IMR-90 (cell line): ENCODE results near the gene LATS1. TPM values are rescaled to one million over a fixed set of nuclear protein-coding genes. Genes with fewer than 3 reads are reported as not detected.

Experiments used
- ATAC-seq: fragments of 200-7000 bp; cut with Tn5 transposase; 2 replicates; pipeline ENCODE4 v1.9.1; 2020; ENCODE audit warnings: low read depth, mild to moderate bottlenecking, moderate library complexity
- BruUV-seq: library from RNA; stranded (reverse); fragments of 400-500 nt; replicated peaks from 2 replicates; lab custom pipeline; 2021; lab: Mats Ljungman, UMichigan
- CTCF ChIA-PET: fragments of 300-600 bp; formaldehyde crosslinking; extraction: SDS; loops from one replicate; lab custom pipeline; 2021; ENCODE audit warnings: antibody characterized with exemption; lab: Yijun Ruan, JAX
- POLR2A ChIA-PET: fragments of 300-600 bp; sonication (Branson Sonifier 250); formaldehyde crosslinking; loops from one replicate; lab custom pipeline; 2022; ENCODE audit warnings: antibody characterized with exemption; ENCODE audit not compliant: unreplicated experiment; lab: Charles Lee
- DNase-seq: peaks from one replicate; pipeline ENCODE4 v3.0.0; 2013
- H2AFZ ChIP-seq: replicated peaks from 2 replicates; pipeline ENCODE3; 2013; ENCODE audit warnings: low read length, mild to moderate bottlenecking; ENCODE audit not compliant: poor library complexity
- H2AK5ac ChIP-seq: 2 replicates; pipeline ENCODE4 v1.6.1; 2013; ENCODE audit warnings: low read depth, low read length, inconsistent platforms
- H2AK9ac ChIP-seq: replicated peaks from 2 replicates; pipeline ENCODE3; 2013; ENCODE audit warnings: mild to moderate bottlenecking, low read depth, low read length, moderate library complexity; ENCODE audit not compliant: poor library complexity
- H2BK120ac ChIP-seq: 2 replicates; pipeline ENCODE4 v1.6.1; 2013; ENCODE audit warnings: low read depth, low read length, inconsistent platforms
- H2BK15ac ChIP-seq: 3 replicates; pipeline ENCODE4 v1.6.1; 2013; ENCODE audit warnings: low read depth, low read length, inconsistent platforms
- H2BK20ac ChIP-seq: 2 replicates; pipeline ENCODE4 v1.6.1; 2013; ENCODE audit warnings: low read depth, mild to moderate bottlenecking, inconsistent platforms, low read length, moderate library complexity
- H2BK5ac ChIP-seq: 2 replicates; pipeline ENCODE4 v1.6.1; 2013; ENCODE audit warnings: mild to moderate bottlenecking, low read depth, low read length, inconsistent platforms; ENCODE audit not compliant: poor library complexity, severe bottlenecking
- H3K14ac ChIP-seq: replicated peaks from 2 replicates; pipeline ENCODE4 v1.6.1; 2013; ENCODE audit warnings: low read depth, low read length, inconsistent platforms
- H3K18ac ChIP-seq: 2 replicates; pipeline ENCODE4 v1.6.1; 2013; ENCODE audit warnings: low read depth, low read length, control low read depth
- H3K23ac ChIP-seq: 2 replicates; pipeline ENCODE4 v1.6.1; 2013; ENCODE audit warnings: low read depth, low read length, inconsistent platforms
- H3K27ac ChIP-seq: 2 replicates; pipeline ENCODE4 v1.5.1; 2013; ENCODE audit warnings: mild to moderate bottlenecking, control low read depth, low read length; ENCODE audit not compliant: insufficient read depth
- H3K27me3 ChIP-seq: 2 replicates; pipeline ENCODE4 v1.6.1; 2013; ENCODE audit warnings: low read length; ENCODE audit not compliant: control insufficient read depth, insufficient read depth
- H3K36me3 ChIP-seq: 2 replicates; pipeline ENCODE4 v1.6.1; 2013; ENCODE audit warnings: low read length, mixed read lengths; ENCODE audit not compliant: control insufficient read depth, insufficient read depth
- H3K4ac ChIP-seq: 2 replicates; pipeline ENCODE4 v1.6.1; 2013; ENCODE audit warnings: low read depth, low read length, inconsistent platforms
- H3K4me1 ChIP-seq: 2 replicates; pipeline ENCODE4 v1.6.1; 2013; ENCODE audit warnings: low read length, mixed read lengths; ENCODE audit not compliant: control insufficient read depth, insufficient read depth
- H3K4me2 ChIP-seq: 2 replicates; pipeline ENCODE4 v1.6.1; 2013; ENCODE audit warnings: low read depth, mild to moderate bottlenecking, control low read depth, low read length, moderate library complexity
- H3K4me3 ChIP-seq: 2 replicates; pipeline ENCODE4 v1.5.1; 2013; ENCODE audit warnings: low read depth, mild to moderate bottlenecking, control low read depth, low read length, moderate library complexity; ENCODE audit not compliant: insufficient read depth
- H3K56ac ChIP-seq: 2 replicates; pipeline ENCODE4 v1.6.1; 2013; ENCODE audit warnings: low read length, inconsistent platforms; ENCODE audit not compliant: insufficient read depth; ENCODE audit errors: extremely low read depth
- H3K79me1 ChIP-seq, 2 experiments: 2 replicates each; pipeline ENCODE4 v1.6.1; 2013; ENCODE audit warnings: low read length in 2 of 2, inconsistent platforms in 1 of 2, low read depth in 1 of 2
- H3K9ac ChIP-seq: 2 replicates; pipeline ENCODE4 v1.6.1; 2013; ENCODE audit warnings: low read depth, low read length, control low read depth
- H3K9me1 ChIP-seq: 2 replicates; pipeline ENCODE4 v1.6.1; 2013; ENCODE audit warnings: low read length, inconsistent platforms; ENCODE audit not compliant: insufficient read depth
- H3K9me3 ChIP-seq: 2 replicates; pipeline ENCODE4 v1.6.1; 2013; ENCODE audit warnings: low read length; ENCODE audit not compliant: control insufficient read depth, insufficient read depth
- H4K20me1 ChIP-seq: 2 replicates; pipeline ENCODE4 v1.6.1; 2013; ENCODE audit warnings: low read length, inconsistent platforms; ENCODE audit not compliant: insufficient read depth
- H4K5ac ChIP-seq: 2 replicates; pipeline ENCODE4 v1.6.1; 2013; ENCODE audit warnings: mild to moderate bottlenecking, low read depth, low read length, control low read depth
- H4K8ac ChIP-seq, 2 experiments: 2 replicates each; pipeline ENCODE4 v1.6.1; 2013; ENCODE audit warnings: low read depth in 2 of 2, low read length in 2 of 2, control low read depth in 1 of 2, inconsistent platforms in 1 of 2
- H4K91ac ChIP-seq: 2 replicates; pipeline ENCODE4 v1.6.1; 2013; ENCODE audit warnings: low read depth, low read length, inconsistent platforms; ENCODE audit not compliant: insufficient read depth
- BHLHE40 ChIP-seq: fragments of 150-350 bp; IDR thresholded peaks from 2 replicates; pipeline ENCODE4 v1.6.1; 2016; ENCODE audit warnings: mild to moderate bottlenecking, low read depth, low read length
- CEBPB ChIP-seq: IDR thresholded peaks from 2 replicates; pipeline ENCODE4 v1.6.1; 2012; ENCODE audit warnings: low read depth, low read length, improper control_type of control experiment
- CHD1 ChIP-seq: IDR thresholded peaks from 2 replicates; pipeline ENCODE4 v1.6.1; 2012; ENCODE audit warnings: low read depth, low read length, improper control_type of control experiment
- CTCF ChIP-seq: conservative IDR thresholded peaks from 2 replicates; pipeline ENCODE4 v1.5.1; 2012; ENCODE audit warnings: mild to moderate bottlenecking, low read depth, low read length, improper control_type of control experiment
- ELK1 ChIP-seq: fragments of 150-350 bp; IDR thresholded peaks from 2 replicates; pipeline ENCODE4 v1.6.1; 2016; ENCODE audit warnings: low read depth, mild to moderate bottlenecking, low read length, moderate library complexity, borderline replicate concordance
- FOS ChIP-seq: fragments of 150-350 bp; IDR thresholded peaks from 2 replicates; pipeline ENCODE4 v1.6.1; 2016; ENCODE audit warnings: low read depth, low read length
- MAZ ChIP-seq: IDR thresholded peaks from 2 replicates; pipeline ENCODE4 v1.6.1; 2012; ENCODE audit warnings: low read depth, mild to moderate bottlenecking, low read length, improper control_type of control experiment, moderate library complexity, borderline replicate concordance
- MXI1 ChIP-seq: IDR thresholded peaks from 2 replicates; pipeline ENCODE4 v1.6.1; 2012; ENCODE audit warnings: low read depth, mild to moderate bottlenecking, low read length, moderate library complexity, borderline replicate concordance
- NFE2L2 ChIP-seq: fragments of 150-350 bp; IDR thresholded peaks from 2 replicates; pipeline ENCODE4 v1.6.1; 2016; ENCODE audit warnings: low read depth, mild to moderate bottlenecking, low read length
- POLR2A ChIP-seq: IDR thresholded peaks from 2 replicates; pipeline ENCODE4 v1.6.1; 2012; ENCODE audit warnings: mild to moderate bottlenecking, low read depth, low read length
- RAD21 ChIP-seq: IDR thresholded peaks from 2 replicates; pipeline ENCODE4 v1.6.1; 2012; ENCODE audit warnings: low read length, improper control_type of control experiment
- RCOR1 ChIP-seq: IDR thresholded peaks from 2 replicates; pipeline ENCODE4 v1.6.1; 2012; ENCODE audit warnings: mild to moderate bottlenecking, low read length, improper control_type of control experiment; ENCODE audit not compliant: insufficient replicate concordance
- RFX5 ChIP-seq: IDR thresholded peaks from 2 replicates; pipeline ENCODE4 v1.8.0; 2012; ENCODE audit warnings: low read depth, mild to moderate bottlenecking, low read length, moderate library complexity
- SMC3 ChIP-seq: fragments of 150-350 bp; IDR thresholded peaks from 2 replicates; pipeline ENCODE4 v1.6.1; 2016; ENCODE audit warnings: low read depth, mild to moderate bottlenecking, antibody characterized with exemption, low read length, moderate library complexity
- WGBS, 2 experiments: methylation state at CpG; one replicate each; pipeline versions ENCODE4 v1.1.5 to v1.1.7; 2013; ENCODE audit warnings: missing lambda C conversion rate in 2 of 2; ENCODE audit not compliant: insufficient read length in 1 of 2; ENCODE audit errors: extremely low coverage in 2 of 2; 5-methylcytosine and 5-hydroxymethylcytosine counted together
- dilution Hi-C: fragments of 300-500 bp; cut with HindIII; formaldehyde crosslinking; loops from one replicate; pipeline ENCODE4 v1.14.3; 2018; ENCODE audit warnings: low sequenced_read_pairs; ENCODE audit not compliant: unreplicated experiment
- in situ Hi-C: fragments of 300-500 bp; cut with MboI; formaldehyde crosslinking; loops from 3 replicates; pipeline ENCODE4 v1.14.3; 2019; ENCODE audit warnings: low sequenced_read_pairs, inconsistent platforms, mixed read lengths
- intact Hi-C: fragments of 100-400 bp; cut with micrococcal nuclease; formaldehyde crosslinking; loops from 2 replicates; pipeline ENCODE4 v1.10.0; 2022
- polyA plus RNA-seq, 3 experiments: library from polyadenylated mRNA; depleted of rRNA; stranded (reverse); fragments of >200 nt; gene quantifications; 2 replicates each; pipeline ENCODE4 v1.2.3, GENCODE V29; 2012; ENCODE audit warnings: low replicate concordance in 1 of 3
- total RNA-seq: library from RNA; depleted of rRNA; stranded (reverse); fragments of >200 nt; gene quantifications from 2 replicates; pipeline ENCODE4 v1.2.3, GENCODE V29; 2012
- TF ChIP-seq, protein P1 (sequence below): fragments of 150-350 bp; IDR thresholded peaks from 2 replicates; pipeline ENCODE4 v1.6.1; 2017; ENCODE audit warnings: mild to moderate bottlenecking, antibody characterized with exemption, low read length, low read depth

The LATS1 gene
- total and polyA plus RNA-seq, 2 of the 4 experiments (the other 2 are of a cell fraction): 7.9 to 20.1 TPM

- H3K27ac ChIP-seq: no peak overlapping the region
- H3K4ac ChIP-seq: no peak overlapping the region
- in situ Hi-C loops: loop anchor here (10.0 kb wide), 1 partner anchor 196 kb away; the partner anchor contains the start of gene RAET1G
- H3K23ac ChIP-seq: no peak overlapping the region
- no peaks in the 10 kb centered on the region for H3K79me1 ChIP-seq
- no peaks in the 10 kb centered on the region for H3K27me3 ChIP-seq
- H4K8ac ChIP-seq: no peak overlapping the region
- no peak overlapping the region for H3K56ac ChIP-seq
- no peaks in the 10 kb centered on the region for H3K9me1 ChIP-seq
- no peak for DNase-seq
- H3K14ac ChIP-seq: no peak overlapping the region
- no peak overlapping the region for H4K5ac ChIP-seq
- H2BK20ac ChIP-seq: no peak overlapping the region
- peaks cover 22% of the 10 kb centered on the region for H3K36me3 ChIP-seq
- POLR2A ChIA-PET: no interaction called here
- intact Hi-C loops: loop anchor here (10.0 kb wide), 1 partner anchor 286 kb away; no protein-coding TSS in a partner anchor
- no peak overlapping the region for H3K9ac ChIP-seq
- 93% methylated on average over 4 of the region's 5 CpGs; no CpG with 5 or more reads in 1 of the 2 experiments for WGBS, 2 experiments
- no peaks in the 10 kb centered on the region for H3K4me1 ChIP-seq
- H3K18ac ChIP-seq: no peak overlapping the region
- no peak overlapping the region for H2AK9ac ChIP-seq
- no peak overlapping the region for H2AK5ac ChIP-seq
- CTCF ChIA-PET: no interaction called here
- no peak overlapping the region for H2AFZ ChIP-seq
- BruUV-seq: no TSS peak
- H4K20me1 ChIP-seq: no peaks in the 10 kb centered on the region
- H2BK15ac ChIP-seq: no peak overlapping the region
- H2BK5ac ChIP-seq: no peak overlapping the region
- H2BK120ac ChIP-seq: no peak overlapping the region
- no peak for ATAC-seq
- dilution Hi-C loops: no loop called here
- H3K4me2 ChIP-seq: no peak overlapping the region
- no peaks in the 10 kb centered on the region for H3K9me3 ChIP-seq
- H3K4me3 ChIP-seq: no peak overlapping the region
- H4K91ac ChIP-seq: no peak overlapping the region
- TF ChIP-seq POLR2A (no peak), NFE2L2 (no peak), RFX5 (no peak), BHLHE40 (no peak), RCOR1 (no peak), ELK1 (no peak), SMC3 (no peak), RAD21 (no peak), CEBPB (no peak), CTCF (no peak), MXI1 (no peak), FOS (no peak), CHD1 (no peak), MAZ (no peak)
- TF ChIP-seq, protein P1, sequence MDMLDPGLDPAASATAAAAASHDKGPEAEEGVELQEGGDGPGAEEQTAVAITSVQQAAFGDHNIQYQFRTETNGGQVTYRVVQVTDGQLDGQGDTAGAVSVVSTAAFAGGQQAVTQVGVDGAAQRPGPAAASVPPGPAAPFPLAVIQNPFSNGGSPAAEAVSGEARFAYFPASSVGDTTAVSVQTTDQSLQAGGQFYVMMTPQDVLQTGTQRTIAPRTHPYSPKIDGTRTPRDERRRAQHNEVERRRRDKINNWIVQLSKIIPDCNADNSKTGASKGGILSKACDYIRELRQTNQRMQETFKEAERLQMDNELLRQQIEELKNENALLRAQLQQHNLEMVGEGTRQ: no peak
Observed at GRCh38 chr6:149728499-149729234, 10.8 kb upstream of the LATS1 start.
